Measurements from ENCODE around the gene THOC3.
"Not testable (repeated sequence)": the region's sequence is repeated elsewhere in the genome, so short reads cannot be mapped to it uniquely, and the experiment has no call there.

THOC3 gene

DNA sequence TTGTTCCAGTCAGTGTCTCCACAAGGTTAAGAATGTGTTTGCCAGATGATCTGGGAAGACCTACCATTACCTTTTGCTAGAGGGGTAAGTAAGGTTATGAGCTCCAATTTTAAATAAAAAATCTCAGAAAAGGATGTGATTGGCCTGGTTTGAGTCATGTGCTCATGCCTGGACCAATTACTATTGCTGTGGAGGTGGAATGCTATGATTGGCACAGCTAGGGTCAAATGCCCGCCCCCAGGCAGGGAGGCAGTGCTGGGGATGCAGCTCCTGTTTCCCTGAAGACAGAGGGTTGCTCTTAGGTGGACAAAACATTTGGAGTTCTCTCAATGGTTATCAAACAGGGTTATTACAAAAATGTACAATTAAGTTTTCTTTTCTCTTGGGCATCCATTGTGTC lies 29.6 kb downstream of the THOC3 start:
- DNase-seq, result not testable (repeated sequence)

DNA sequence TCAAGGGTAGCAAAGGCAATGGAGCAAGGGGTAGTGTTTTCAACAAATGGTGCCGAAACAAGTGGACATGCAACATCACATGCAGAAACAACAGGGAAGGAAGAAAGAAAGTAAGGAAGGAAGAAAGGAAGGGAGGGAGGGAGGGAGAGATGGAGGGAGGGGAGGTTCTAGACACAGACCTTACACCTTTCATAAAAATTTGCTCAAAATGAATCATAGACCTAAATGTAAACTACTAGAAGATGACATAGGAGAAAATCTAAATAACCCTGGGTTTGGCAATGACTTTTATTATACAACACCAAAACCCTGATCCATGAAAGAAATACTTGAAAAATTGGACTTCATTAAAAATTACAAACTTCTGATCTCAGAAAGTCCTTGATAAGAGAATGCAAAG lies 39.4 kb downstream of the THOC3 start:
- not testable (repeated sequence) for DNase-seq

GRCh38 chr5:175925106-175925505 lies 43.0 kb downstream of the THOC3 start:
- not testable (repeated sequence) for DNase-seq

DNA sequence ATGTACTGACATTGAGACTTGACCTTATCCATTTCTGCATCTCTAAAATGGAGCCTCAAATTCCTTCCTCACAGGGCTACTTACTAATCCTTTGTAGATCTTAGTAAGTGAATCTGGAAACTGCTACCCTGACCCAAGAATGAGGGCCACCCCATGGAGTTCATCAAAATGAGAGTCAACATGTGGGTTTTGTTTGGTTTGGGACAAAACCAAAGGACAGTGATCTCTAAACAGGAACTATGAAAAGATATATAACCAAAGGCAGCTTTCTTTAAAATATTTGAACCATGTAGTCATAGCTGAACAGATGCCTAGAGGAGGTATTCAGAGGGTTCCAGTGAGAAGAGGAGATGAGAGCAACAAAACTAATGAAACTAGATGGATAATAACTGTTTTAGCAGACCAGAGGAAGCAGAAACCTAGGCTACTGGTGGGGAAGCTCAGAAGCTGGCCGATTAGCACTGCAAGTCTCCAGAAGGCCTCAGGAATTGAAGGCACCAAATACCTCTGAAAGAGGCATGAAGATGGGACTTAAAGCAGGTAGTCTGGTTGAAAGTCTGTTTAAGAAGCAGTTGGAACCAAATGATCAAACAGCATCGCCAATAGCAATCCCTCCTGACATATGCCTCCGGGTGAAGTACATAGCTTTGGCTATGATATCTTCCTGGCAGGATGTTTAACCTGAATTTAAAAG lies 45.8 kb downstream of the THOC3 start:
- no peak for DNase-seq

DNA sequence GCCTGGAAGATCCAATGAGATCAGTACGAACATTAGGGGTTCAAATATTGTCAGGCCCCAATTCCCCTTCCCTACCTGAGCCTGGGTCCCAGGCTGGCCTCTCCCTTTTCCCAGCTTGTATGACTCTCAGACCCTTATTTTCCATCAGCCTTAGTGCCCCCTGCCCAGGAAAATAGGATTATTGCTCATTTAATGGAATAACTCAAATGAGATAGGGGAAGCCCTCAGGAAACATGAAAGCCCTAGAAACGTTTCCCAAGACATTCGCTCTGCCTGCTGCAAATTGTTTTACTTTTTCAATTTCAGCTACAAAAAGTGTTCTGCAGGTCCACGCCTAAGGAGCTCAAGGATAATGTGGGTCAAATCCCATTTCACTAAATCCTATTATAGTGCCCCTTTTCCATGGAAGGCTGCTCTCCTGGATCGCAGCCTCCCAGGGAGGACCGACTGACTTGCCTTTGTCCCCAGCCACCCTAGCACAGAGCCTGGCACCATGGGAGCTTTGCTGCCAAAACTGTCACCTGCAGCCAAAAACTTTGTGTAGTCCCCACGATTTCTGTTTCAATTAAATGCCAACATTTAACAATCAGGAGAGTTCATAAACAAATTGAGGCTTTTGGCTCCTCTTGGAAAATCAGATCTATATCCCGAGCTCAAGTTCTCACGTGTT lies 46.9 kb downstream of the THOC3 start:
- DNase-seq, result no peak

DNA sequence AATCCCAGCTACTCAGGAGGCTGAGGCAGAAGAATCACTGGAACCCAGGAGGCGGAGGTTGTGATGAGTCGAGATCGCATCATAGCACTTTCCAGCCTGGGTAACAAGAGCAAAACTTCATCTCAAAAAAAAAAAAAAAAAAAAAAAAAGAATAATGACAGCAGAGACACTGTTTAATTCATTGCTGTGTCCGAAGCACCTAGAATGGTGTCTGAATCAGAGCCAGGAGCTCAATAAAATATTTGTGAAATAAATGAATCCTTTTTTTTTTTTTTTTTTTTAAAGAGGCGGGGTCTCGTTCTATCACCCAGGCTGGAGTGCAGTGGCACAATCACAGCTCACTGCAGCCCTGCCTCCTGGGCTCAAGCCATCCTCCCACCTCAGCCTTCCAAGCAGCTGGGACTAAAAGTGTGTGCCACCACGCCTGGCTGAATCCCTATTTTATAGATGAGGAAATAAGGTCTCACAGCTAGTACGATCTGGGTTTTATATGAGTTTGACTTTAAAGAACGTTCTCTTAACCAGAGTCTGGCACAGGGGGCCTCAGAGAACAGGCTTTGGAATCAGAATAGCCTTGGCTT lies 47.8 kb downstream of the THOC3 start:
- no peak for DNase-seq

- DNase-seq, result not testable (repeated sequence)
Observed at GRCh38 chr5:175915066-175916037, 52.8 kb downstream of the THOC3 start.

- not testable (repeated sequence) for DNase-seq
Observed at GRCh38 chr5:175913835-175914672, 54.1 kb downstream of the THOC3 start.

GRCh38 chr5:175910072-175910471 lies 58.0 kb downstream of the THOC3 start:
- DNase-seq, result peak; percentile 13
